Testis (tissue), 2 donors: ENCODE measurements around the gene EVC2.

ENCODE experiments used
- CTCF ChIP-seq, 3 experiments: fragments of 450-650 bp in 2 of 3; fragments of 200-600 bp in 1 of 3; sonication (generic) in 1 of 3; IDR thresholded peaks; one replicate each; pipeline ENCODE4 v1.5.1; 2016 to 2019; ENCODE audit warnings: antibody characterized with exemption in 3 of 3, mild to moderate bottlenecking in 2 of 3, moderate library complexity in 1 of 3
- POLR2A ChIP-seq: fragments of 450-650 bp; IDR thresholded peaks from one replicate; pipeline ENCODE4 v1.6.1; 2017; ENCODE audit warnings: antibody characterized with exemption, mild to moderate bottlenecking, moderate library complexity

- TF ChIP-seq CTCF (IDR thresholded peaks at IDR 0.05) (no peak), POLR2A (no peak)
Observed at GRCh38 chr4:5635826-5636195, 72.5 kb downstream of the EVC2 start.
